K562 (cell line): ENCODE results near the gene LRRC4C. TPM values are rescaled to one million over a fixed set of nuclear protein-coding genes. Genes with fewer than 3 reads are reported as not detected.

Experiments used
- ATAC-seq: fragments of 200-7000 bp; cut with Tn5 transposase; 3 replicates; pipeline ENCODE4 v1.9.1; 2020; ENCODE audit warnings: moderate library complexity
- BruUV-seq: library from RNA; stranded (reverse); fragments of 400-500 nt; replicated peaks from 2 replicates; lab custom pipeline; 2021; lab: Mats Ljungman, UMichigan
- CTCF ChIA-PET: fragments of 300-600 bp; formaldehyde crosslinking; extraction: SDS; loops from one replicate; lab custom pipeline; 2021; ENCODE audit warnings: low intra/inter-chr PET ratio; lab: Yijun Ruan, JAX
- POLR2A ChIA-PET: fragments of 300-600, 350-650 bp; sonication (Branson Sonifier 250); formaldehyde crosslinking; extraction: SDS; loops from one replicate; lab custom pipeline; 2021; ENCODE audit warnings: antibody characterized with exemption, inconsistent platforms; lab: Yijun Ruan, JAX
- DNase-seq, 4 experiments: peaks; one replicate each; pipeline versions ENCODE4 v3.0.0 to v3.0.0-alpha.2; 2011 to 2018; ENCODE audit warnings: low spot score in 3 of 4, mixed read lengths in 3 of 4; ENCODE audit errors: extremely low read depth in 1 of 4
- FAIRE-seq: peaks from 2 replicates; lab custom pipeline; 2011; peaks lifted over from hg19 to GRCh38; lab: Jason Lieb, UNC
- H2AFZ ChIP-seq: 2 replicates; pipeline ENCODE4 v1.6.0; 2011; ENCODE audit warnings: low read depth, low read length, control low read depth, inconsistent platforms
- H3K27ac ChIP-seq: fragments of 200-600 bp; 3 replicates; pipeline ENCODE4 v1.8.0; 2011; ENCODE audit warnings: low read depth, mild to moderate bottlenecking, control low read depth, inconsistent platforms, low read length, moderate library complexity, mixed read lengths; ENCODE audit errors: extremely low read depth
- H3K27me3 ChIP-seq, 2 experiments: fragments of 300-600 bp in 1 of 2; 2 replicates in 1 of 2; 3 replicates in 1 of 2; pipeline versions ENCODE4 v1.6.0 to v1.8.0; 2011; ENCODE audit warnings: inconsistent platforms in 2 of 2, low read length in 2 of 2, mild to moderate bottlenecking in 1 of 2, mixed read lengths in 1 of 2, moderate library complexity in 1 of 2; ENCODE audit not compliant: control insufficient read depth in 2 of 2, insufficient read depth in 2 of 2
- H3K36me3 ChIP-seq: fragments of 300-600 bp; 3 replicates; pipeline ENCODE4 v1.8.0; 2011; ENCODE audit warnings: mild to moderate bottlenecking, low read length, inconsistent platforms; ENCODE audit not compliant: control insufficient read depth, insufficient read depth
- H3K4me1 ChIP-seq, 2 experiments: fragments of 200-600 bp in 1 of 2; replicated peaks in 1 of 2; 2 replicates in 1 of 2; 3 replicates in 1 of 2; pipeline versions ENCODE4 v1.5.1 to v1.8.0; 2011; ENCODE audit warnings: inconsistent platforms in 2 of 2, low read length in 2 of 2, mild to moderate bottlenecking in 1 of 2, mixed read lengths in 1 of 2, moderate library complexity in 1 of 2; ENCODE audit not compliant: control insufficient read depth in 2 of 2, insufficient read depth in 2 of 2
- H3K4me2 ChIP-seq: 2 replicates; pipeline ENCODE4 v1.6.1; 2011; ENCODE audit warnings: low read length, control low read depth, inconsistent platforms, mixed read lengths; ENCODE audit not compliant: insufficient read depth
- H3K4me3 ChIP-seq: fragments of 200-600 bp; sonication (generic), shearing (Covaris generic); 2 replicates; pipeline ENCODE4 v1.5.1; 2016; ENCODE audit warnings: control low read depth, inconsistent platforms
- H3K79me2 ChIP-seq: fragments of 200-600 bp; 3 replicates; pipeline ENCODE4 v1.8.0; 2011; ENCODE audit warnings: low read length, inconsistent platforms; ENCODE audit not compliant: control insufficient read depth, insufficient read depth
- H3K9ac ChIP-seq, 2 experiments: 2 replicates each; pipeline versions ENCODE4 v1.6.0 to v1.6.1; 2011; ENCODE audit warnings: low read depth in 2 of 2, low read length in 2 of 2, control low read depth in 1 of 2, inconsistent platforms in 1 of 2, mild to moderate bottlenecking in 1 of 2, mixed read lengths in 1 of 2; ENCODE audit not compliant: insufficient read depth in 1 of 2
- H3K9me1 ChIP-seq: one replicate; pipeline ENCODE4 v1.6.0; 2011; ENCODE audit warnings: inconsistent platforms, mild to moderate bottlenecking, low read length, moderate library complexity; ENCODE audit not compliant: control insufficient read depth, insufficient read depth
- H3K9me3 ChIP-seq: replicated peaks from 2 replicates; pipeline ENCODE4 v1.5.1; 2011; ENCODE audit warnings: low read depth, low read length, inconsistent platforms; ENCODE audit not compliant: control insufficient read depth, insufficient read depth
- H4K20me1 ChIP-seq: replicated peaks from 2 replicates; pipeline ENCODE4 v1.6.1; 2011; ENCODE audit warnings: low read length, inconsistent platforms, mixed read lengths; ENCODE audit not compliant: control insufficient read depth, insufficient read depth
- BMI1 ChIP-seq: fragments of 150-350 bp; IDR thresholded peaks from 2 replicates; pipeline ENCODE4 v1.6.1; 2014; ENCODE audit warnings: low read length
- DDX20 ChIP-seq: fragments of 450-650 bp; IDR thresholded peaks from 2 replicates; pipeline ENCODE4 v1.6.1; 2016; ENCODE audit warnings: missing genetic modification characterization, low read depth, mild to moderate bottlenecking, missing compliant biosample characterization, moderate library complexity
- HDAC3 ChIP-seq: fragments of 450-650 bp; IDR thresholded peaks from 2 replicates; pipeline ENCODE4 v1.6.1; 2018; ENCODE audit warnings: borderline replicate concordance, mild to moderate bottlenecking, moderate library complexity; ENCODE audit not compliant: partially characterized antibody
- MEF2A ChIP-seq: IDR thresholded peaks from 2 replicates; pipeline ENCODE4 v1.6.1; 2011; ENCODE audit warnings: low read depth, mild to moderate bottlenecking, low read length, moderate library complexity; ENCODE audit not compliant: control insufficient read depth
- PHF20 ChIP-seq: fragments of 450-650 bp; IDR thresholded peaks from 2 replicates; pipeline ENCODE4 v1.6.1; 2018; ENCODE audit not compliant: partially characterized antibody
- RBM15 ChIP-seq: fragments of 200-400 bp; formaldehyde crosslinking; IDR thresholded peaks from 2 replicates; pipeline ENCODE4 v1.6.1; 2018; ENCODE audit warnings: mild to moderate bottlenecking, low read length, moderate library complexity; ENCODE audit not compliant: insufficient read depth
- SAFB ChIP-seq: fragments of 200-400 bp; formaldehyde crosslinking; IDR thresholded peaks from 2 replicates; pipeline ENCODE4 v1.6.1; 2017; ENCODE audit warnings: low read depth, low read length, borderline replicate concordance
- SRSF9 ChIP-seq: fragments of 200-400 bp; formaldehyde crosslinking; IDR thresholded peaks from 2 replicates; pipeline ENCODE4 v1.6.1; 2017; ENCODE audit warnings: low read depth, low read length, borderline replicate concordance
- ZNF668 ChIP-seq: fragments of 250-450 bp; sonication (Bioruptor Pico); IDR thresholded peaks from 2 replicates; pipeline ENCODE4 v1.8.0; 2022; ENCODE audit warnings: mild to moderate bottlenecking, inconsistent platforms
- WGBS: fragments of 100-300 bp; shearing (Covaris generic); methylation state at CpG from one replicate; pipeline ENCODE4 v1.1.6; 2016; ENCODE audit warnings: low coverage, mixed read lengths; ENCODE audit not compliant: insufficient coverage; ENCODE audit errors: missing lambda C conversion rate; 5-methylcytosine and 5-hydroxymethylcytosine counted together
- in situ Hi-C: fragments of 300-500 bp; cut with MboI; formaldehyde crosslinking; loops from 4 replicates; pipeline ENCODE4 v1.15.0; 2018; ENCODE audit warnings: inconsistent platforms, mixed read lengths
- intact Hi-C: fragments of 100-400 bp; cut with micrococcal nuclease; formaldehyde crosslinking; loops from 2 replicates; pipeline ENCODE4 v1.14.2; 2022
- polyA plus RNA-seq, 8 experiments: library from polyadenylated mRNA; depleted of rRNA in 4 of 8; stranded (reverse) in 5 of 8; unstranded in 3 of 8; fragments of >200 nt; fragmentation: Nextera tagmentation in 2 of 8; fragmentation: Illumina TruSeq in 1 of 8; extraction: Ambion mirVana in 2 of 8; extraction: Trizol in 1 of 8; gene quantifications; 2 replicates each; pipeline versions ENCODE4 v1.2.1 to v1.2.3, GENCODE V29; 2011 to 2014; ENCODE audit warnings: inconsistent platforms in 1 of 8, missing spikeins in 1 of 8
- total RNA-seq, 7 experiments: library from RNA; depleted of rRNA in 6 of 7; stranded (reverse); fragments of >200 nt in 6 of 7; fragmentation: Illumina TruSeq in 2 of 7; extraction: Trizol in 2 of 7; gene quantifications; 2 replicates each; pipeline versions ENCODE4 v1.2.1 to v1.2.3, GENCODE V29; 2011 to 2021; ENCODE audit warnings: low replicate concordance in 1 of 7

The LRRC4C gene
- total and polyA plus RNA-seq, 9 of the 15 experiments (the other 6 are each of a cell fraction or from before 2014, with no cell fraction given), result not detected

DNA sequence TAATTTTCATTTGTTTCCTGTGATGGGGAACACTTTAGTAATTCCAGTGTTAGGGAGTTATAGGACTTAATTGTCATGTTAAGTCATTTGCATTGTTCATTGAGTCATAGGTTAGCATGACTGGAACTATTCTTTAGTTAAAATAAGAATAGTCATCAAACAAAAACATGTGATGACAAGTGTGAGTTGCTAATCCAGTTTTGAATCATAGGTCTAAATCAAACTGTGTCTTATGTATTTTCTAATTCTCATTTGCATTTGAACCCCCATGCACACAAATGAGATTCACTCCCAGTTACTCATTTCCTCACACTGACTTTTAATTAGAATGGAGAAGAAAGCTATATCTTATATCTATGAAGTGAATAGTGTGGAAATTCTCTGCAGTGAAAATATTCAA, 405.6 kb downstream of the LRRC4C start:
- Histone ChIP-seq H2AFZ (no peak overlapping the region), H3K4me3 (no peak overlapping the region), H3K27ac (no peak overlapping the region), H3K9ac (no peak overlapping the region), H3K4me1 (no peaks in the 10 kb centered on the region), H3K79me2 (no peaks in the 10 kb centered on the region), H3K9me1 (no peaks in the 10 kb centered on the region), H3K9me3 (no peaks in the 10 kb centered on the region), H4K20me1 (no peaks in the 10 kb centered on the region), H3K36me3 (no peaks in the 10 kb centered on the region), H3K27me3 (no peaks in the 10 kb centered on the region), H3K4me2 (no peak overlapping the region)
- FAIRE-seq (no peak), ATAC-seq (no peak), DNase-seq (no peak)
- in situ Hi-C loops, result no loop called here
- intact Hi-C loops, result no loop called here
- BruUV-seq, result no TSS peak
- POLR2A ChIA-PET, result no interaction called here
- TF ChIP-seq MEF2A (no peak), ZNF668 (CRISPR knock-in tag) (no peak), SAFB (no peak)
- CTCF ChIA-PET, result no interaction called here

DNA sequence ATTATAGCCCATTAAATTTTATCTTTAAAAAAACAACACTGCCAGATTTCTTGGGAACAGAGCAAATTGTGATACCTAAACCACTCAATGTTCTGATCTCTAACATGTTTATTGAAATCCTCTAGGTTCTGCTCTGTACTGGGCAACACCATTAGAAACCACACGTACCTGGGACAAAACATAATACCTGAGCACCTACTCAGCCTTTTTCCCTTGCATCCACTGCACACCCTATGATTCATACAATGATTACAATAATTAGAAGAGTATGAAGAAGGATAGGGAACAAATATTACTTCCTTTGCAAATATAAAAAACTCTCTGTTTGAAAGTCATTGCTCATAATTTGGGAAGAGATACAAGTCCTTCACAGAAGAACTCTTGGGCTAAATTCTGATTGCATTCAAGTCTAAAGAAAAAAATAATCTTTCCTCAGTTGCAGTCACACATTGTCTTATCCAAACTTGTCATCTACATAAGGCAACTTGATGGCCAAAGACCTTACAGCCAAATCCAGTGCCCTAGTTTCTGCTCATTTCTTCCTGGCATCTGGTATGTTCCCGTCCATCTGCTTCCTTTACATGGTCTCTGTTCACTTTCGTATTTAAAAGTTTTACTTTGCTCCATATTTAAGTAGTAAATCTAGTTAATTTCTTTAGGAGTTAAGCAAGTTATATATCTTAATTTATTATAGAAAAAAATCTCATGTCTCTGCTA, 407.4 kb downstream of the LRRC4C start:
- POLR2A ChIA-PET, result no interaction called here
- Histone ChIP-seq H3K36me3 (no peaks in the 10 kb centered on the region), H4K20me1 (no peaks in the 10 kb centered on the region), H3K4me3 (no peak overlapping the region), H3K9me3 (no peaks in the 10 kb centered on the region), H3K4me2 (no peak overlapping the region), H3K79me2 (no peaks in the 10 kb centered on the region), H3K9ac (no peak overlapping the region), H3K9me1 (no peaks in the 10 kb centered on the region), H3K4me1 (no peaks in the 10 kb centered on the region), H3K27me3 (no peaks in the 10 kb centered on the region), H3K27ac (no peak overlapping the region), H2AFZ (no peak overlapping the region)
- DNase-seq (no peak), FAIRE-seq (no peak), ATAC-seq (no peak)
- in situ Hi-C loops, result no loop called here
- intact Hi-C loops, result no loop called here
- CTCF ChIA-PET, result no interaction called here
- WGBS, result 0% methylated on average over 3 of the region's 3 CpGs
- no TSS peak for BruUV-seq
- TF ChIP-seq HDAC3 (no peak), SRSF9 (no peak), RBM15 (no peak), PHF20 (no peak), BMI1 (no peak), DDX20 (tag) (no peak)
